Measurements from ENCODE around the gene ETV3.
"Not testable (repeated sequence)": the region's sequence is repeated elsewhere in the genome, so short reads cannot be mapped to it uniquely, and the experiment has no call there.

The ETV3 gene

GRCh38 chr1:157138220-157139051 lies at the start of gene ETV3:
Gene ETV3 (minus strand): TSS chr1:157138395. CDS start chr1:157136352, 2,043 bp downstream.
- peak; percentile 80 for DNase-seq

- no peak for DNase-seq
Observed at GRCh38 chr1:157186281-157186992, 48.2 kb upstream of the ETV3 start.

- DNase-seq: no peak
Observed at GRCh38 chr1:157183870-157184269, 45.7 kb upstream of the ETV3 start.

DNA sequence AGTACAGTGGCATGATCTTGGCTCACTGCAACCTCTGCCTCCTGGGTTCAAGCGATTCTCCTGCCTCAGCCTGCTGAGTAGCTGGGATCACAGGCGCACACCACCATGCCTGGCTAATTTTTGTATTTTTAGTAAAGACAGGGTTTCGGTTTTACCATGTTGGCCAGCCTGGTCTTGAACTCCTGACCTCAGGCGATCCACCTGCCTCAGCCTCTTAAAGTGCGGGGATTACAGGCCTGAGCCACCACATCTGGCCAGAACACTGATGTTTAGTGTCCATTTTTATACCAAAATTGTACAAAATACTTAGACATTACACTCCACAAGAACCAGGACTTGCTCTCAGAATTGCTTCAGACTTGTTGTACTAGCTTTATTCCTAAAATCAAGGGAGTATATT lies 44.2 kb upstream of the ETV3 start:
- DNase-seq: not testable (repeated sequence)

DNA sequence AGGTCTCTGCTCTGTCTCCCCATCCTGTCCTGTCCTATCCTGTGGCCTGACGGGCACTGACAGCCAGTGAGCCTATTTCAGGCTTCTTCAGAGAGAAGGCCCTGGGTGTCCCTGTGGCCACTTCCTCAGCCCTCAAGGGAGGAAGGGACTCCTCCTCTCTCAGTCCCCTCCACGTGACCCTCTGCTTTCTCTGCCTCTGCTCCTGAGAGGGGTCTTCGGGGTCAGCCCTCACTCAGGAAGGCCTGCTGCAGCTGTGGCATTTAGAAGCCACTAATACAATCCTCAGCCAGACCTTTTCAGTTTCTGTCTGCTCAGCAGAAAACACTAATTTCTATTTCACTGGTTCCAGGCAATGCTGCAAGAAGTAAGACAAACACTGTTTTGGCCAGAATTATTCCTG lies 43.6 kb upstream of the ETV3 start:
- no peak for DNase-seq

DNA sequence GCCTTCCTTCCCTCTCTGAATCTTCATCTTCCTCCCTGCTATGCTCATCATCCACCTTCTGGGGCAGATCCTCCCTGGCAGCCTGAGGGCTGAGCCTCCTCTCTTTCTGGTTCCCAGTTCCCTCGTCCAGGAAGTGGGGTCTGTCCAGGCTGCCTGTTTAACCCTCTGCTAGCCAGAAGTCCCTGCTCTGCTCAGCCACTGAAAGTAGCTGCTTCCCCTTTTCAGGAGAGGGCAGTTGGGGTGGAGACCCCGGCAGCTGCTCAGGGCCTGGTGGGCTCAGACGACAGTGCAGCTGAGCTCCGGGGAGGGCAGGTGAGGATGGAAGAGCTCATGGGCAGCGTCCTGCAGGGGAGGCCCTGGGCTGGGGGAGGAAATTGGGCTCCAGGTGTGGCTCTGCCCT lies 43.1 kb upstream of the ETV3 start:
- DNase-seq: no peak

GRCh38 chr1:157178490-157178889 lies 40.3 kb upstream of the ETV3 start:
- no peak for DNase-seq

- DNase-seq: no peak
Observed at GRCh38 chr1:157177733-157178394, 39.7 kb upstream of the ETV3 start.

DNA sequence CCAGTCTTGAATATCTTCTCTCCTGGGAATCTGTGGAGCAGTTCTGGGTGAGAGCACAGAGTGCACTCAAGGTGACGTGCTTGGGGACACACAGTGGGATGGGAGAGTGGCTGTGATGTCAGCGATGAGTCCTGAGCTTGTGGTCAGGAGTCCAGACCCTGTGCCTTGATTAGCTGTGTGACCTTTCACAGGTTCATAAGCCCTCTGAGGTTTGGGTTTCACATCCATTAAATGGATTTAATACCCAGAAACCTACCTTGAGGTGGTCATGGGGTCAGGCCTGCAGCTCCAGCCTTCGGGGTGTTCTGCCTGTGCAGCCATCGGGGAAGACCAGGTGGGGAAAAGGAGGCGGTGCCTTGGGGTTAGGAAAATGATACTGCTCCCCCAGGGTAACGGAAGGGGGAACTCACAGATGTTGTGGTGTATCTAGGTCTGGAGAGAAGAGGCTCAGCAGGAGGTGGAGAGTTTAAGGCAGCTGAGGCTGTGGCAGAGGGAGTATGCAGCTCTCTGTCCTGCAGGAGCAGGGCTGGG lies 38.5 kb upstream of the ETV3 start:
- no peak for DNase-seq

GRCh38 chr1:157176016-157176415 lies 37.8 kb upstream of the ETV3 start:
- DNase-seq: no peak

DNA sequence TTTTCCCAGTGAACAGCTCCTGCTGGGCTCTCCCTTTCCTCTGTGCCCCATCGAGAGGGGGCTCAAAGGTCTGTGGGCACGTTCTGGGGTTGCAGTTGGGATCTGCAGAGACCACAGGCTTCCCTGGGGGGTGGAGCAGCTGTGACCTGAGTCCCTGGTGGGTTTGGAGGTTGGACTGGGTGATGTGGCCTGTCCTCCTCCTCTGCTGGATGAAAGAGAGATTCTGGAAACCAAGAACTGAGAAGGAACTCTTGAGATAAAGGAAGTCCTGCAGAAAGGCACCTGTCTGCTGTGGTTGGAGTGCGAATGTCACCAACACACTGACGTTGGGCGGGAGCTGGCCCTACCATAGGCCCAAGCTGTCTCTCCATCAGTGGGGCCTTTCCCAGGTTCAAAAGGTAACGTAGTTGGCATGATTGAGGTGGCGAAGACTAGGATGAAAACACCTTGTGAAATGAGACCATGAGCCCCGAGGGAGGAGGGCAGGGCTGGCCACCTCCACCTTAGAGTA lies 35.8 kb upstream of the ETV3 start:
- no peak for DNase-seq

DNA sequence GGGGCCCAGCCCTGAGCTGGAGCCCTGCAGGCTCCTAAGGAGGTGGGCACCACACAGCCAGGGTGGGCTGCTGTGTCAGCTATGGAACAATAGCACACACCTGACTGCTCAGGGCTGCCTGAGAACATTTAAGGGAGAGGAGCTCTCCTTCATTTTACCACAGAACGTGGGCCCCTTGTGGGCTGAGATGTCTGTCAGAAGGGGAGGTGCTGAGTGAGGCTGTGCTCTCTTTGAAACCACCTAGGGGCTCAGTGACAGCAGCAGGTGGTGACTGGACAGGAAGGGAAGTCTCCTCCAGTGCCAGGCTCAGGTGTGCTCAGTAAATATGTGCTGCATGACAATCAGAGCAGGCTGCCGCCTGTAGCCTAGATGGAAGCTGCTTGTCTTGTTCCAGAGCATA lies 35.0 kb upstream of the ETV3 start:
- not testable (repeated sequence) for DNase-seq

GRCh38 chr1:157172591-157172990 lies 34.4 kb upstream of the ETV3 start:
- DNase-seq: not testable (repeated sequence)

DNA sequence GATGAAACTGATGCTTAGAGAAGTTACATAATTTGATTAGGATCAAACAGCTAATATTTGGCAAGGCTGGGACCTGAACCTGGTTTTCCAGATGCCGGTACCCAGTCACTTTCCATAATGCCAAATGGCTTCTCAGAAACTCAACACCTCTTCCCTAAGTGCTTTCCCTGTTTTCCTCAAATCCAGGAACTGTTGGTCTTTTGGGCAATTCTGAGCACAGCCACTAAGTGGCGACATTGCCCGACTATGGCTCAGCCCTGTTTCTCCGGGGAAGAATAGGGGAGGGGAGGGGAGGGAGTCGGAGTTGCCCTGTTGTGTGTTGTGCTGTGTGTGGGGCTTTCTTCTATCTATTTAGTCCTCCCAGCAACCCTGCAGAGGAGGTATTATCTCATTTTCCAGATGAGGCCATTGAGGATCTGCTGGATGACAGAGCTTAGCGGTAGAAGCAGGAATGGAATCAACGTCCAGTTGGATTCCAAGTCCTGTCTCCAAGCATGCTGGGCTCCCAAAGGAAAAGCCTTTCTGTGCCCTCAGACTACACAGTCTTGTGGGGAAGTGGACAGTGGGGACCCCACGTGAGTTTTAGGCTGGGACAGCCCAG lies 33.8 kb upstream of the ETV3 start:
- DNase-seq: not testable (repeated sequence)

DNA sequence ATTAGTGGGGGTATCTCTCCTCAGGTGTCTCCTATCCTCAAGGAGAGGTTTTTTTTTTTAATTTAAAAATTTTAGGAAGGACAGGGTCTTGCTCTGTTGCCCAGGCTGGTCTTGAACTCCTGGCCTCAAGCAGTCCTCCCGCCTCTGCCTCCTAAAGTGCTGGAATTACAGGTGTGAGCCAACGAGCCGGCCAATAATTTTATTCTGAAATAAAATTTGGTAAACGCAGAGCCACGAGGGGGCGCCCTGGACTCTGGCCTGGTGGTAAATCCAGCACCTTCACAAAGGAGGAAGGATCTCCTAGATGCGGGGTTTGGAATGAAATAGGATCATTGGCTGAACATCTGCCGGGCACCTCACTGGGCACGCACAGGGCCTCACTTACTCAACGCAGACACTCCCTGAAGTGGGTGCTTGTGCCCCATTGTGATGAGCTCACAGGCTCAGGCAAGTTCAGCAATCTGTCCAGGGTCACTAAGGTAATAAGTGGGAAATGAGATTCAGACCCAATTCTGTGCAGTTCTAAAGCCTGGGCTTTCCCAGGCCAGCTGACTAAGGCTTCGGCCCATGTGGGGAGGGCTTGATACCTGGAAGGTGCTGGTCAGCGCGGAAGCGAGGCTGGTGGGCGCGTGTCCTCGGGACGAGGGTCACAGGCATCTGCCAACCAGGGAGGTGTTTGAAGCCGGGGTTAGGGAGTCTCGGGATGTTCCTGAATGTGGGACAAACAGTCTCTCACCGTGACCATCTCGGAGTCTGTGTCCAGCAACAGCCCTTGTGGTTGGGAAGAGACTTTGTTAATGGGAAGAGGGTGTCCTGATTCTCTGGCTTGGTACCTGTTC lies 32.7 kb upstream of the ETV3 start:
- no peak for DNase-seq

GRCh38 chr1:157168015-157168414 lies 29.8 kb upstream of the ETV3 start:
- DNase-seq: no peak

GRCh38 chr1:157167437-157167836 lies 29.2 kb upstream of the ETV3 start:
- DNase-seq: no peak

DNA sequence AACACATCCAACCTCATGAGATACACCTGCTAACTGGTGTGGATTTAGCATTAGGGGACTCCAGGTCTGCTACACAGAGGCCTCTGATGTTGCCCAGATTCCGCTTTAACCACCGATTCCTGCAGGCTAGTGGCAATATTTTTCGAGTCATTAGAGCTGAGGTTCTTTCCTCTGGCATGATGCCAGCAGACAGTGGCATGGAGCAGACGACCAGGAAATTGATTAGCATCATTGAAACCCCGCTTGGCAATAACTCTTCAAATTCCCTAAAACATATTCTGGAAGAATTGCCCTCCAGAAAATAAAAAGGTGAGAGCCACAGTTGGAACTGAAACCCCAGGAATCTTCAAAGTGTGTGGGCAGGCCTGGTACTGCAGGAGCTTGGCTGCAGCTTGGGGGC lies 28.4 kb upstream of the ETV3 start:
- DNase-seq: no peak

DNA sequence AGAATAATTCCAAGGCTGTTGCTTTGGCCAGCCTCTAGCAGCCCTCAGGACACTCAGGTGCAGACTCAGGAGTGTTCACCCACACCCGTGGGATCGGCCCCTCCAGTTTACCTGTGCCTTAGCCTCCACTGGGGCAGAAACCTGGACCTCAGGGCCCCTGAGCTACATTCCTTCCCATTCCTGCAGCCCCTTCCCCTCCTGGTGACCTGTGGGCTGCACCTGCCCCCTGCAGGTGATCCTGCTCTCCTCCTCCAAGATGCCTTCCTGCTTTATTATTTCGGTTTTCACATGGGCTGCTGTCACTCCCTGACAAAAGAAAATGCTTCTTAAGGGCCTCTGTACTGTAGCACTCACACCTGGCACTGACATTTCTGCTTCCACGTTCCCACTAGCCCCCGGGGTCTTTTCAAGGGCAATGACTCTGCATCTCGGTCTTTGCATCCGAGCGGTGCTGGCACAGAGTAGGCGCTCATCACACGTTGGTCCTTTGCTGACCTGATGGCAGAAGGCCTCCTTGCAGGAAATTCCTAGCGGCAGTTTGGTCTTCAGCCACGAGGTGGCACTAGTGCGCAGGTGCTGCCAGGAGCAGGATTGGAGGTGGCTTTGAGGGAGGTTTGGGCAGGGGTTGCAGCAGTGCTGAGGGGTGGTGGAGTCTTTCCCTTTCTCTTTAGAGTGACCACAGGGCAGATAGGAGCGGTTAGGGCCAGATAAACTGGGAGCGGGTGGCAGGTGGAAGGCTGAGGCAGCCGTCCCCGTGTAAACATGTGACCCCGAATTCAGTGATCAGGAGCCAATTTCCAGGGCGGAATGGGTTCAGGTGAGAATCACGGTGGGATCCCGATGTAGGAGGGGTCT lies 25.3 kb upstream of the ETV3 start:
- peak; percentile 55 for DNase-seq

DNA sequence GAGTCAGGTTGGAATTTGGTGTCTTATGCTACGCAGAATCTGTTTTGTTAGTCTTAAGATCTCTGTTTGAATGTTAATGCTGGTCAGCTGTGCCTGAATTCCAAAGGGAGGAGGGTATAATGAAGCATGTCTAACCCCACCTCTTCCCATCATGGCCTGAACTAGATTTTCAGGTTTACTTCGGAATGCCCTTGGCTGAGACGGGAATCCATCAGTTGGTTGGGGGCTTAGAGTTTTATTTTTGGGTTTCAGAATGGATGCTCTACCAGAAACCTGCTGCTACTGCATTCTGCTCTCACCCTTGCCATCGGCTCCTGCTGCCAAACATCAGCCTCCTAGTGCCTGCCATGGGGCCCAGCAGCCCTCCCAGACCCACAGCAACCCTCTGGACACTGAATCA lies 24.1 kb upstream of the ETV3 start:
- no peak for DNase-seq

DNA sequence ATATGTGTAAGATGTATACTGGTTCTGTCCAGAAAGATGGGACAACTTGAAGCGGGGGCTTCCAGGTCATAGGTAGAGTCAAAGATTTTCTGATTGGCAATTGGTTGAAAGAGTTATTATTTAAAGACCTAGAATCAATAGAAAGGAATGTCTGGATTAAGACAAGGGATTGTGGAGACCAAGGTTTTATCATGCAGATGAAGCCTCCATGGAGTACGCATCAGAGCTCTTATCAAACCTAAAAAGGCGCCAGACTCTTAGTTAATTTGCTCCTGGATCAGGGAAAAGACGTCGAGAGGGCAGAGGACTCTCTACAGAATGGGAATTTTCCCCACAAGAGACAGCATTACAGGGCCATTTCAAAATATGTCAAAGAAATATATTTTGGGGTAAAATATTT lies 23.7 kb upstream of the ETV3 start:
- DNase-seq: no peak

Measured in DMS79 (cell line).